ENCODE measurements around the gene BUD31. TPM values are rescaled to one million over a fixed set of nuclear protein-coding genes. Genes with fewer than 3 reads are reported as not detected.
A peak's percentile ranks its signal among the peaks of the same experiment; 100 is the strongest.

The BUD31 gene
- total and polyA plus RNA-seq, 2 of the 13 experiments (the other 11 are each of a cell fraction or from before 2014, with no cell fraction given) = 35.1 to 79.1 TPM

- TF ChIP-seq ATF4 (CRISPR knock-in tag; IDR thresholded peaks at IDR 0.05) (peak in 1 of 2 experiments; percentile 72; a peak in 1 of 4 replicates), ZNF20 (CRISPR knock-in tag; IDR thresholded peaks at IDR 0.05) (no peak), KLF15 (CRISPR knock-in tag; IDR thresholded peaks at IDR 0.05; ENCODE audit: borderline replicate concordance) (no peak), ZNF441 (CRISPR knock-in tag; IDR thresholded peaks at IDR 0.05; ENCODE audit: borderline replicate concordance) (peak; percentile 58; the same call in 1 of the 2 replicates), ZNF282 (IDR thresholded peaks at IDR 0.05; ENCODE audit: partially characterized antibody) (no peak), ZNF101 (CRISPR knock-in tag; IDR thresholded peaks at IDR 0.05; ENCODE audit: borderline replicate concordance, low read depth) (no peak), RFX1 (IDR thresholded peaks at IDR 0.05) (no peak), FOXM1 (CRISPR knock-in tag; IDR thresholded peaks at IDR 0.05) (no peak), ZNF431 (CRISPR knock-in tag; IDR thresholded peaks at IDR 0.05; ENCODE audit: borderline replicate concordance, low read depth) (peak; percentile 59; the same call in 1 of the 2 replicates), ZNF275 (CRISPR knock-in tag; IDR thresholded peaks at IDR 0.05; ENCODE audit: borderline replicate concordance) (no peak), SP1 (IDR thresholded peaks at IDR 0.05) (no peak), SP1 (CRISPR knock-in tag; IDR thresholded peaks at IDR 0.05) (peak; percentile 61; the same call in 1 of the 2 replicates), SOX13 (IDR thresholded peaks at IDR 0.05) (no peak), SOX13 (CRISPR knock-in tag; conservative IDR thresholded peaks at IDR 0.05 in 1 of 2, IDR thresholded peaks at IDR 0.05 in 1 of 2) (no peak), ZNF589 (CRISPR knock-in tag; conservative IDR thresholded peaks at IDR 0.05) (peak; percentile 50; the same call in 1 of the 2 replicates), SRSF4 (IDR thresholded peaks at IDR 0.05; ENCODE audit: low read depth, low read length, poor library complexity, severe bottlenecking) (no peak), NFE2L1 (CRISPR knock-in tag; IDR thresholded peaks at IDR 0.05; ENCODE audit: borderline replicate concordance) (0 out of 2 replicates have a peak, but pooled peaks have one; percentile 67), PAF1 (CRISPR knock-in tag; IDR thresholded peaks at IDR 0.05) (no peak), ATF3 (CRISPR knock-in tag; IDR thresholded peaks at IDR 0.05) (no peak), ZNF746 (CRISPR knock-in tag; IDR thresholded peaks at IDR 0.05) (0 out of 2 replicates have a peak, but pooled peaks have one; percentile 48), ZNF772 (CRISPR knock-in tag; IDR thresholded peaks at IDR 0.05) (peak; percentile 89), ZNF362 (CRISPR knock-in tag; IDR thresholded peaks at IDR 0.05; ENCODE audit: borderline replicate concordance) (no peak), GATAD1 (CRISPR knock-in tag; IDR thresholded peaks at IDR 0.05) (peak; percentile 92), SIX1 (CRISPR knock-in tag; IDR thresholded peaks at IDR 0.05; ENCODE audit: borderline replicate concordance) (peak; percentile 98), GZF1 (CRISPR knock-in tag; IDR thresholded peaks at IDR 0.05) (no peak; the same call in 1 of the 2 replicates), FOXA1 (IDR thresholded peaks at IDR 0.05) (no peak), FOXA1 (CRISPR knock-in tag; IDR thresholded peaks at IDR 0.05) (no peak), SRSF1 (optimal IDR thresholded peaks at IDR 0.05; ENCODE audit: low read depth, low read length) (peak; percentile 90)
These were observed 30.1 kb downstream of the BUD31 start, which contains the start of the genes CPSF4 and PTCD1 (continued) for GRCh38 chr7:99438573-99439480.

Measured in HepG2 (cell line).